Mesenchymal stem cell (in vitro differentiated cells and primary cell): ENCODE results near the gene IGFL4.

ENCODE experiments used
- DNase-seq: peaks from one replicate; pipeline ENCODE4 v3.0.0-alpha.2; 2013
- H2AFZ ChIP-seq: one replicate; pipeline ENCODE4 v1.6.1; 2013; ENCODE audit warnings: low read depth, mild to moderate bottlenecking, control low read depth, inconsistent platforms, low read length, moderate library complexity
- H2AK5ac ChIP-seq: 2 replicates; pipeline ENCODE4 v1.6.1; 2013; ENCODE audit warnings: low read length, moderate library complexity, mild to moderate bottlenecking, inconsistent platforms; ENCODE audit not compliant: severe bottlenecking
- H2BK120ac ChIP-seq: one replicate; pipeline ENCODE4 v1.6.1; 2013; ENCODE audit warnings: low read depth, mild to moderate bottlenecking, inconsistent platforms, low read length, moderate library complexity
- H2BK12ac ChIP-seq, 2 experiments: one replicate each; pipeline ENCODE4 v1.6.1; 2013; ENCODE audit warnings: inconsistent platforms in 2 of 2, low read length in 2 of 2, mild to moderate bottlenecking in 2 of 2, moderate library complexity in 2 of 2, control low read depth in 1 of 2
- H2BK15ac ChIP-seq: one replicate; pipeline ENCODE4 v1.6.1; 2013; ENCODE audit warnings: mild to moderate bottlenecking, low read depth, inconsistent platforms; ENCODE audit not compliant: poor library complexity, severe bottlenecking
- H2BK5ac ChIP-seq: 2 replicates; pipeline ENCODE4 v1.6.1; 2013; ENCODE audit warnings: low read depth, mild to moderate bottlenecking, low read length, control low read depth, inconsistent platforms; ENCODE audit not compliant: poor library complexity, severe bottlenecking
- H3K14ac ChIP-seq, 2 experiments: one replicate each; pipeline ENCODE4 v1.6.1; 2013; ENCODE audit warnings: inconsistent platforms in 2 of 2, low read length in 2 of 2, control low read depth in 1 of 2, mild to moderate bottlenecking in 1 of 2, moderate library complexity in 1 of 2
- H3K18ac ChIP-seq, 2 experiments: one replicate each; pipeline ENCODE4 v1.6.1; 2013; ENCODE audit warnings: inconsistent platforms in 2 of 2, low read length in 2 of 2, control low read depth in 1 of 2, low read depth in 1 of 2, mild to moderate bottlenecking in 1 of 2
- H3K23ac ChIP-seq, 2 experiments: one replicate each; pipeline ENCODE4 v1.6.1; 2013; ENCODE audit warnings: inconsistent platforms in 2 of 2, low read length in 2 of 2, mild to moderate bottlenecking in 2 of 2, moderate library complexity in 2 of 2, control low read depth in 1 of 2
- H3K27ac ChIP-seq: 2 replicates; pipeline ENCODE4 v1.5.1; 2013; ENCODE audit warnings: mild to moderate bottlenecking, moderate library complexity, low read length, control low read depth, inconsistent platforms; ENCODE audit not compliant: poor library complexity, severe bottlenecking
- H3K27me3 ChIP-seq, 2 experiments: 2 replicates each; pipeline versions ENCODE4 v1.6.1 to v1.7.0; 2013; ENCODE audit warnings: low read length in 2 of 2, mild to moderate bottlenecking in 2 of 2, moderate library complexity in 2 of 2, control low read depth in 1 of 2, inconsistent platforms in 1 of 2; ENCODE audit not compliant: control insufficient read depth in 1 of 2, insufficient read depth in 1 of 2
- H3K36me3 ChIP-seq, 2 experiments: 2 replicates each; pipeline versions ENCODE4 v1.6.1 to v1.7.0; 2013; ENCODE audit warnings: low read length in 2 of 2, control low read depth in 1 of 2, inconsistent platforms in 1 of 2, low read depth in 1 of 2, mild to moderate bottlenecking in 1 of 2; ENCODE audit not compliant: insufficient read depth in 2 of 2, control insufficient read depth in 1 of 2
- H3K4ac ChIP-seq, 2 experiments: one replicate each; pipeline ENCODE4 v1.6.1; 2013; ENCODE audit warnings: inconsistent platforms in 2 of 2, low read length in 2 of 2, mild to moderate bottlenecking in 2 of 2, moderate library complexity in 2 of 2, control low read depth in 1 of 2, low read depth in 1 of 2
- H3K4me1 ChIP-seq: 2 replicates; pipeline ENCODE4 v1.6.1; 2013; ENCODE audit warnings: low read depth, low read length, control low read depth; ENCODE audit not compliant: control insufficient read depth, insufficient read depth
- H3K4me2 ChIP-seq: 2 replicates; pipeline ENCODE4 v1.6.1; 2013; ENCODE audit warnings: low read length, mild to moderate bottlenecking, inconsistent platforms; ENCODE audit not compliant: poor library complexity, severe bottlenecking
- H3K4me3 ChIP-seq, 2 experiments: 2 replicates each; pipeline versions ENCODE4 v1.5.1 to v1.7.0; 2013; ENCODE audit warnings: low read length in 2 of 2, mild to moderate bottlenecking in 2 of 2, control low read depth in 1 of 2, low read depth in 1 of 2; ENCODE audit not compliant: insufficient read depth in 1 of 2
- H3K79me1 ChIP-seq: replicated peaks from 2 replicates; pipeline ENCODE4 v1.6.1; 2013; ENCODE audit warnings: mild to moderate bottlenecking, control low read depth, low read length, inconsistent platforms; ENCODE audit not compliant: poor library complexity, severe bottlenecking
- H3K9ac ChIP-seq: 2 replicates; pipeline ENCODE4 v1.7.0; 2013; ENCODE audit warnings: mild to moderate bottlenecking, low read length, moderate library complexity
- H3K9me3 ChIP-seq: 2 replicates; pipeline ENCODE4 v1.7.0; 2013; ENCODE audit warnings: mild to moderate bottlenecking, low read length; ENCODE audit not compliant: control insufficient read depth
- H4K8ac ChIP-seq: one replicate; pipeline ENCODE4 v1.6.1; 2013; ENCODE audit warnings: inconsistent platforms, mild to moderate bottlenecking, low read length, moderate library complexity
- H4K91ac ChIP-seq: one replicate; pipeline ENCODE4 v1.6.1; 2013; ENCODE audit warnings: mild to moderate bottlenecking, low read length, inconsistent platforms
- WGBS: methylation state at CpG from one replicate; pipeline ENCODE4 v1.1.7; 2013; ENCODE audit warnings: mixed read lengths; 5-methylcytosine and 5-hydroxymethylcytosine counted together

IGFL4 gene

DNA sequence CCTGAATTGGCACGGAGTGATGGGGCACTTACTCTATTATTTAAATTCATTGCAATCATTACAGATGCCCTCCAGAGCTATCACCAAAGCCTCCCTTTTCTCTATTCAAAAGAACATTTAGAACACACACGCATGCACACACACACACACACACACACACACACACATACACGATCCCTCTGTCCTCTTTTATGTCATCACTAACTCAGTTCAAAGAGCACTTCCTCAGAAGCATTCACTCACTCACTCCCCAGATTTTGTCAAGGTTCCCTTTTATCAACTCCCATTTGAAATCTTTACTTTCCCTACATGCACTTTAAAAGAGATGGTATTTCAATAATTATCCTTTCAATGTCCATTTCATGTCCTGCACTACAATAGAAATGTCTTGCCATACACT lies 22.4 kb upstream of the IGFL4 start:
- H3K4me3 ChIP-seq: no peak overlapping the region
- H4K8ac ChIP-seq: no peak overlapping the region
- H3K4me2 ChIP-seq: no peak overlapping the region
- H3K9me3 ChIP-seq: peaks cover 25% of the 10 kb centered on the region
- WGBS: 76% methylated on average over 3 of the region's 3 CpGs
- H3K18ac ChIP-seq: no peak overlapping the region
- no peak overlapping the region for H2BK120ac ChIP-seq
- no peak overlapping the region for H3K9ac ChIP-seq
- no peak overlapping the region for H3K27ac ChIP-seq
- H2BK15ac ChIP-seq: no peak overlapping the region
- H3K14ac ChIP-seq: no peak overlapping the region
- peaks cover 32 to 34% of the 10 kb centered on the region in 2 experiments for H3K27me3 ChIP-seq
- H3K4ac ChIP-seq: no peak overlapping the region
- no peak overlapping the region for H4K91ac ChIP-seq
- no peak overlapping the region for H2BK12ac ChIP-seq
- no peaks in the 10 kb centered on the region for H3K36me3 ChIP-seq
- DNase-seq: no peak
- no peak overlapping the region for H3K23ac ChIP-seq
- no peak overlapping the region for H2BK5ac ChIP-seq
- no peak overlapping the region for H2AFZ ChIP-seq
- peaks cover 2% of the 10 kb centered on the region for H3K4me1 ChIP-seq
- H3K79me1 ChIP-seq: no peaks in the 10 kb centered on the region
- no peak overlapping the region for H2AK5ac ChIP-seq

- peaks cover 34 to 58% of the 10 kb centered on the region in 2 experiments for H3K27me3 ChIP-seq
- H2BK15ac ChIP-seq: no peak overlapping the region
- no peak overlapping the region for H2BK5ac ChIP-seq
- H2AFZ ChIP-seq: no peak overlapping the region
- no peak overlapping the region for H3K23ac ChIP-seq
- H2AK5ac ChIP-seq: no peak overlapping the region
- no peaks in the 10 kb centered on the region for H3K79me1 ChIP-seq
- no peaks in the 10 kb centered on the region for H3K36me3 ChIP-seq
- no peak overlapping the region for H3K9ac ChIP-seq
- no peak overlapping the region for H3K4ac ChIP-seq
- no peak overlapping the region for H2BK120ac ChIP-seq
- no peak overlapping the region for H3K18ac ChIP-seq
- H3K14ac ChIP-seq: no peak overlapping the region
- no peaks in the 10 kb centered on the region for H3K4me1 ChIP-seq
- no peak overlapping the region for H3K4me2 ChIP-seq
- no peak overlapping the region for H3K27ac ChIP-seq
- peaks cover 26% of the 10 kb centered on the region for H3K9me3 ChIP-seq
- no peak overlapping the region for H3K4me3 ChIP-seq
- no peak for DNase-seq
- no peak overlapping the region for H4K91ac ChIP-seq
- WGBS: 79% methylated on average over 2 of the region's 2 CpGs
- H2BK12ac ChIP-seq: no peak overlapping the region
- no peak overlapping the region for H4K8ac ChIP-seq
Observed at GRCh38 chr19:46060012-46060411, 19.2 kb upstream of the IGFL4 start.

DNA sequence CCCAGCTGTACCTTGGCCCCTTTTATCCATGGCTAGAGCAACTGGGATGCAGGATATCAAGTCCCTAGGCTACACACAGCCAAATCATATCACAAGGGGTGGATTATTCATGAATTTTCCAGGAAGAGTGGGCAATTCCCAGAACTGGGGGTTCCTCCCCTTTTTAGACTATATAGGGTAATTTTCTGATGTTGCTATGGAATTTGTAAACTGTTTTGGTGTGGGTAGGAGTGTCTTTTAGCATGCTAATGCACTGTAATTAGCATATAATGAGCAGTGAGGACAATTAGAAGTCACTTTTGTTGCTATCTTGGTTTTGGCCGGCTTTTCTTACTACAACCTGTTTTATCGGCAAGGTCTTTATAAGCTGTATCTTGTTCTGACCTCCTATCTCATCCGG lies 18.0 kb upstream of the IGFL4 start:
- no peak overlapping the region for H3K4me2 ChIP-seq
- H3K79me1 ChIP-seq: no peaks in the 10 kb centered on the region
- no peak overlapping the region for H2AFZ ChIP-seq
- H3K4me3 ChIP-seq: no peak overlapping the region
- H2AK5ac ChIP-seq: no peak overlapping the region
- H4K8ac ChIP-seq: no peak overlapping the region
- H2BK12ac ChIP-seq: no peak overlapping the region
- no peak overlapping the region for H3K23ac ChIP-seq
- H2BK120ac ChIP-seq: no peak overlapping the region
- peaks cover 29% of the 10 kb centered on the region for H3K9me3 ChIP-seq
- H2BK15ac ChIP-seq: no peak overlapping the region
- no peak overlapping the region for H3K4ac ChIP-seq
- no peak overlapping the region for H2BK5ac ChIP-seq
- H3K27ac ChIP-seq: no peak overlapping the region
- no peak overlapping the region for H4K91ac ChIP-seq
- no peaks in the 10 kb centered on the region for H3K4me1 ChIP-seq
- no peak overlapping the region for H3K9ac ChIP-seq
- no peak overlapping the region for H3K14ac ChIP-seq
- H3K36me3 ChIP-seq: no peaks in the 10 kb centered on the region
- H3K27me3 ChIP-seq: peaks cover 39 to 69% of the 10 kb centered on the region in 2 experiments
- no peak overlapping the region for H3K18ac ChIP-seq
- WGBS: 79% methylated on average over 3 of the region's 3 CpGs
- DNase-seq: no peak

GRCh38 chr19:46056536-46056935 lies 15.7 kb upstream of the IGFL4 start:
- Histone ChIP-seq H3K23ac (no peak overlapping the region), H3K79me1 (no peaks in the 10 kb centered on the region), H2AK5ac (no peak overlapping the region), H3K9ac (no peak overlapping the region), H3K4ac (no peak overlapping the region), H4K91ac (no peak overlapping the region), H3K27ac (peak overlapping the region; percentile 11), H3K4me1 (no peaks in the 10 kb centered on the region), H4K8ac (no peak overlapping the region), H2BK12ac (no peak overlapping the region), H3K4me2 (peak overlapping the region; percentile 21), H3K9me3 (peaks cover 22% of the 10 kb centered on the region), H2BK5ac (no peak overlapping the region), H3K36me3 (no peaks in the 10 kb centered on the region), H3K18ac (no peak overlapping the region), H3K14ac (no peak overlapping the region), H2AFZ (no peak overlapping the region), H2BK120ac (no peak overlapping the region), H2BK15ac (no peak overlapping the region), H3K27me3 (peaks cover 33 to 69% of the 10 kb centered on the region in 2 experiments), H3K4me3 (no peak overlapping the region)
- 65% methylated on average over 4 of the region's 4 CpGs for WGBS
- no peak for DNase-seq
